AG04450 (cell line): ENCODE measurements around the gene ZC3H4. TPM values are rescaled to one million over a fixed set of nuclear protein-coding genes. Genes with fewer than 3 reads are reported as not detected.

Source experiments
- CTCF ChIA-PET: fragments of 300-600, 350-600 bp; formaldehyde crosslinking; extraction: SDS; loops from one replicate; lab custom pipeline; 2022; ENCODE audit warnings: antibody characterized with exemption, inconsistent platforms; lab: Charles Lee
- POLR2A ChIA-PET: fragments of 350-600 bp; formaldehyde crosslinking; extraction: SDS; loops from one replicate; lab custom pipeline; 2021; ENCODE audit warnings: antibody characterized with exemption, inconsistent platforms; lab: Yijun Ruan, JAX
- DNase-seq: peaks from one replicate; pipeline ENCODE4 v3.0.0-alpha.2; 2011; ENCODE audit warnings: low read depth, low spot score
- H3K27ac ChIP-seq: one replicate; pipeline ENCODE4 v1.5.1; 2012; ENCODE audit warnings: low read depth, low read length, control low read depth
- H3K27me3 ChIP-seq: one replicate; pipeline ENCODE4 v1.6.0; 2012; ENCODE audit warnings: low read length; ENCODE audit not compliant: control insufficient read depth, insufficient read depth
- H3K4me3 ChIP-seq: 2 replicates; pipeline ENCODE4 v1.5.1; 2011; ENCODE audit warnings: mild to moderate bottlenecking, low read depth, low read length, control low read depth
- H3K9me3 ChIP-seq: 2 replicates; pipeline ENCODE4 v1.5.1; 2012; ENCODE audit warnings: low read length; ENCODE audit not compliant: control insufficient read depth, insufficient read depth
- CTCF ChIP-seq: IDR thresholded peaks from 2 replicates; pipeline ENCODE4 v1.5.1; 2011; ENCODE audit warnings: low read depth, low read length, control low read depth, inconsistent platforms
- polyA plus RNA-seq: library from polyadenylated mRNA; depleted of rRNA; stranded (reverse); fragments of >200 nt; gene quantifications from 2 replicates; pipeline ENCODE4 v1.2.3, GENCODE V29; 2011

ZC3H4 gene
- polyA plus RNA-seq, 1 experiment: 4.9 TPM

DNA sequence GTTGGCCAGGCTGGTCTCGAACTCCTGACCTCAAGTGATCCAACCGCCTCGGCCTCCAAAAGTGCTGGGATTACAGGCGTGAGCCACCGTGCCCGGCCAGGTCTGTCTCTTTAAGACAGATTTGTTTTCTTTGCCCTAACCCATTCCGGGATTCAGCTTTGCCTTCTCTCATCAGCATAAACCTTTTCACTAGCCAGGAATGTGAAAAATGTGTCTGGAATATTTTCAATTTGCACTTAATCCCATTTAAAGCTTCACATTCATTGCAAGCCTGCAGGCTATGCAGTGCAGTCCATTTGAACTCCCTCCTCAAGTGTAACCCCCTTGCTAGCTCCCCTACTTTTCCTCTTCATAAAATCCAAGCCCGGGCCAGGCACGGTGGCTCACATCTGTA lies 64.3 kb downstream of the ZC3H4 start:
- no peak for DNase-seq
- H3K4me3 ChIP-seq: no peak overlapping the region
- ChIA-PET POLR2A (no interaction called here), CTCF (no interaction called here)
- no peak overlapping the region for H3K27ac ChIP-seq
- H3K9me3 ChIP-seq: 0 out of 2 replicates have a peak, but pooled peaks cover 3% of the 10 kb centered on the region
- no peak for TF ChIP-seq CTCF
- no peaks in the 10 kb centered on the region for H3K27me3 ChIP-seq

DNA sequence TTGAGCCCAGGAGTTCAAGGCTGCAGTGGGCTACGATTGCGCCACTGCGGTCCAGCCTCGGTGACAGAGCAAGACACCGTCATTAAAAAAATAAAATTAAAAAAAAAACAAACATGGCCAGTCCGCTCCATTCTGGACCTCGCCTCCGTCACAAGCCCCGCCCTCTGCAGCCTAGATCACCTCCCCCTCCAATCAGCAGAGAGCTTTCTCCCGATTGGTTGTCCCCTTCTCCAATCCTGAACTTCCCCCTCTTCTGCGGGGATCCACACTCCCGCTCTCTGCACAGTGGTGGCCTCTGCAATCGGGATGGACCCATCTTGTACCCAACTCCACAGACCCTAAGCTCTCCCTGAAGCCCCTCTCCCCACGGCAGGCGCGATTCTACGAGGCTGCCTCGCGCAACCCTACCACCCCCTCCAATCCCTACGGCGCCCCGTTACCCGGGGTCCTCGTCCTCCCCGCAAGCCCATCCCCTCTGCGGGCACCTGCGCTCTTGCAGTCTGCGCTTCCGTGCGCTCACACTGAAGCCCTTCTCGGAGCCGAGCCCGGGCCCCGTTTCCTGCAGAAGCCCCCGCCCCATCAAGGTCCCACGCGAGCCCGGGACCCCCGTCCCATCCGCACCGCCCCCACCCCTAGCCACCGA lies 65.7 kb downstream of the ZC3H4 start:
- H3K27me3 ChIP-seq: no peaks in the 10 kb centered on the region
- CTCF ChIA-PET: interaction anchor here (0.9 to 1.7 kb wide), 5 partner anchors 12 to 196 kb away, joined by 3 to 10 read pairs (median 6); no protein-coding TSS in a partner anchor
- POLR2A ChIA-PET: interaction anchor here (0.6 to 1.3 kb wide), 2 partner anchors 65 to 1166 kb away, joined by 8 to 9 read pairs; partner anchors contain the start of gene ZC3H4

GRCh38 chr19:47047272-47047762 lies 66.3 kb downstream of the ZC3H4 start:
- H3K4me3 ChIP-seq: peak overlapping the region; percentile 76
- TF ChIP-seq CTCF: no peak
- no peak overlapping the region for H3K27ac ChIP-seq
- DNase-seq: no peak
- H3K27me3 ChIP-seq: no peaks in the 10 kb centered on the region
- 0 out of 2 replicates have a peak, but pooled peaks cover 3% of the 10 kb centered on the region for H3K9me3 ChIP-seq
- ChIA-PET CTCF (interaction anchor here (0.9 to 1.7 kb wide), 5 partner anchors 11 to 197 kb away, joined by 3 to 10 read pairs (median 6); no protein-coding TSS in a partner anchor), POLR2A (interaction anchor here (1.3 kb wide), 1 partner anchor 66 kb away, joined by 8 read pairs; the partner anchor contains the start of gene ZC3H4)

More for the DNA sequence above, 65.7 kb downstream of the ZC3H4 start:
- TF ChIP-seq CTCF: no peak
- Histone ChIP-seq H3K9me3 (0 out of 2 replicates have a peak, but pooled peaks cover 3% of the 10 kb centered on the region), H3K27ac (no peak overlapping the region), H3K4me3 (peak overlapping the region; percentile 76)
- peak; percentile 74 for DNase-seq

DNA sequence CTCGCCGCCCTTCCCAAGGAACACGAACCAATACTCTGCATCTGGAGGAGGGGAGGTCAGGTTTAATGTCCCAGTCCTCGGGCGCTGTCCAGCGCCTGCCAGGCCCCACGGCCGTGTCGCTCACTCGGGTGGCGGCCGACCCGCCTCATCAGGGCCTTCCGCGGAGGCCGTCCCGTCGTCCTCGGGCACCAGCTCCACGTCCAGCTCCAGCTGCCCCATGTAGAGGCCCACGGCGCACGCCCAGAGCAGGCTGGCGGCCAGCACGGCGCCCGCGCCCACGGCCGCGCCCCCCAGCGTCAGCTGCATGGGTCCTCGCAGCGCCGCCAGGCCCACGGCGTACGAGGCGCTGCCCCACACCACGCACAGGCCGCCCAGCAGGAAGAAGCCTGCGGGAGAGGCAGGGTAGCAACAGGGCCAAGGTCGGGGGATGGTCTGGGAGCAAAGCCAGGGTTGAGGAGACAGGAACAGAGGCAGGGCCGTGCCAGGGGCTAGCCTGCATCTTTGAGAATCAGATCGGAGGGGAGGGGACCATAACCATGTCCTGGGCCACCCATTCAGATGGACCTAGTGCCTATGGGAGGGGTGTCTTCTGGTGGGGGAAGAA lies 67.6 kb downstream of the ZC3H4 start:
- CTCF ChIA-PET: no interaction called here
- no peak for TF ChIP-seq CTCF
- Histone ChIP-seq H3K27ac (no peak overlapping the region), H3K27me3 (no peaks in the 10 kb centered on the region), H3K4me3 (no peak overlapping the region), H3K9me3 (0 out of 2 replicates have a peak, but pooled peaks cover 3% of the 10 kb centered on the region)
- POLR2A ChIA-PET: no interaction called here
- DNase-seq: no peak
